ENCODE measurements around the gene ZNF710.

DNA sequence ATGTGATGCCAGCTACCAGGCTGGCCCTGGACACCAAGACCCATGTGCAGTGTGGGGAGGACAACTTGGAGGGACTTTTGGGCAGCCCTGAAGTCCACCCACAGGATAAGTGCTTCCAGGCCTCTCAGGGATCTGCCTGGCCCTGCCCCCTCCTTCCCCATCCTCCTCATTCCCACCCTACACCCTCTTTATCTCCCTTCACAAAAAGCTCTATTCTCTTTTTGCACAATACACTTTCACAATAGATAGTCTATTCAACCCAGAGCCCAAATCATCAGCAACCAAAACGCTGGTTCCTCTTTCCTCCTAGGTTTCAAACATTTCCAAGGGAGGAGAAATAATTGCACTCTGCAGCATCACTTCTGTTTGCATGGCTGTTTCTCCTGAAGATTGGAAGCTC lies 7.8 kb upstream of the ZNF710 start:
- TF ChIP-seq, protein P1, sequence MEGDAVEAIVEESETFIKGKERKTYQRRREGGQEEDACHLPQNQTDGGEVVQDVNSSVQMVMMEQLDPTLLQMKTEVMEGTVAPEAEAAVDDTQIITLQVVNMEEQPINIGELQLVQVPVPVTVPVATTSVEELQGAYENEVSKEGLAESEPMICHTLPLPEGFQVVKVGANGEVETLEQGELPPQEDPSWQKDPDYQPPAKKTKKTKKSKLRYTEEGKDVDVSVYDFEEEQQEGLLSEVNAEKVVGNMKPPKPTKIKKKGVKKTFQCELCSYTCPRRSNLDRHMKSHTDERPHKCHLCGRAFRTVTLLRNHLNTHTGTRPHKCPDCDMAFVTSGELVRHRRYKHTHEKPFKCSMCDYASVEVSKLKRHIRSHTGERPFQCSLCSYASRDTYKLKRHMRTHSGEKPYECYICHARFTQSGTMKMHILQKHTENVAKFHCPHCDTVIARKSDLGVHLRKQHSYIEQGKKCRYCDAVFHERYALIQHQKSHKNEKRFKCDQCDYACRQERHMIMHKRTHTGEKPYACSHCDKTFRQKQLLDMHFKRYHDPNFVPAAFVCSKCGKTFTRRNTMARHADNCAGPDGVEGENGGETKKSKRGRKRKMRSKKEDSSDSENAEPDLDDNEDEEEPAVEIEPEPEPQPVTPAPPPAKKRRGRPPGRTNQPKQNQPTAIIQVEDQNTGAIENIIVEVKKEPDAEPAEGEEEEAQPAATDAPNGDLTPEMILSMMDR (IDR thresholded peaks at IDR 0.05) = no peak
- no peak for TF ChIP-seq POLR2AphosphoS5 (IDR thresholded peaks at IDR 0.05)

Data from esophagus muscularis mucosa (tissue), 3 donors.